Activated effector memory CD4-positive, alpha-beta T cell treated with anti-CD3 and anti-CD28 coated beads, Interleukin-2, amount 50 U/mL, for 16 hours (primary cell): Measurements from ENCODE around the gene PKHD1.

Experiments used
- DNase-seq: peaks from one replicate; pipeline ENCODE4 v3.0.0-alpha.2; 2020

PKHD1 gene, protein sequence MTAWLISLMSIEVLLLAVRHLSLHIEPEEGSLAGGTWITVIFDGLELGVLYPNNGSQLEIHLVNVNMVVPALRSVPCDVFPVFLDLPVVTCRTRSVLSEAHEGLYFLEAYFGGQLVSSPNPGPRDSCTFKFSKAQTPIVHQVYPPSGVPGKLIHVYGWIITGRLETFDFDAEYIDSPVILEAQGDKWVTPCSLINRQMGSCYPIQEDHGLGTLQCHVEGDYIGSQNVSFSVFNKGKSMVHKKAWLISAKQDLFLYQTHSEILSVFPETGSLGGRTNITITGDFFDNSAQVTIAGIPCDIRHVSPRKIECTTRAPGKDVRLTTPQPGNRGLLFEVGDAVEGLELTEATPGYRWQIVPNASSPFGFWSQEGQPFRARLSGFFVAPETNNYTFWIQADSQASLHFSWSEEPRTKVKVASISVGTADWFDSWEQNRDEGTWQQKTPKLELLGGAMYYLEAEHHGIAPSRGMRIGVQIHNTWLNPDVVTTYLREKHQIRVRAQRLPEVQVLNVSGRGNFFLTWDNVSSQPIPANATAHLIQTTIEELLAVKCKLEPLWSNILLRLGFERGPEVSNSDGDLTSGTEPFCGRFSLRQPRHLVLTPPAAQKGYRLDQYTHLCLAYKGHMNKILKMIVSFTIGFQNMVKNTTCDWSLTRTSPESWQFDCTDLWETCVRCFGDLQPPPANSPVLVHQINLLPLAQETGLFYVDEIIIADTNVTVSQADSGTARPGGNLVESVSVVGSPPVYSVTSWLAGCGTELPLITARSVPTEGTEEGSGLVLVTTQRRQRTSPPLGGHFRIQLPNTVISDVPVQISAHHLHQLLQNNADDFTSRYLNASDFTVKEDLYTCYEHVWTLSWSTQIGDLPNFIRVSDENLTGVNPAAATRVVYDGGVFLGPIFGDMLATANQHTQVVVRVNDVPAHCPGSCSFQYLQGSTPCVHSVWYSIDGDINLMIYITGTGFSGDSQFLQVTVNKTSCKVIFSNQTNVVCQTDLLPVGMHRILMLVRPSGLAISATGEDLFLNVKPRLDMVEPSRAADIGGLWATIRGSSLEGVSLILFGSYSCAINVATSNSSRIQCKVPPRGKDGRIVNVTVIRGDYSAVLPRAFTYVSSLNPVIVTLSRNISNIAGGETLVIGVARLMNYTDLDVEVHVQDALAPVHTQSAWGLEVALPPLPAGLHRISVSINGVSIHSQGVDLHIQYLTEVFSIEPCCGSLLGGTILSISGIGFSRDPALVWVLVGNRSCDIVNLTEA (N-terminal part only)

GRCh38 chr6:52087498-52087999, at the start of gene PKHD1:
Gene PKHD1, minus strand, starts transcription at chr6:52087613. Its CDS starts 2,680 bp downstream, at chr6:52084933.
- DNase-seq, result no peak

DNA sequence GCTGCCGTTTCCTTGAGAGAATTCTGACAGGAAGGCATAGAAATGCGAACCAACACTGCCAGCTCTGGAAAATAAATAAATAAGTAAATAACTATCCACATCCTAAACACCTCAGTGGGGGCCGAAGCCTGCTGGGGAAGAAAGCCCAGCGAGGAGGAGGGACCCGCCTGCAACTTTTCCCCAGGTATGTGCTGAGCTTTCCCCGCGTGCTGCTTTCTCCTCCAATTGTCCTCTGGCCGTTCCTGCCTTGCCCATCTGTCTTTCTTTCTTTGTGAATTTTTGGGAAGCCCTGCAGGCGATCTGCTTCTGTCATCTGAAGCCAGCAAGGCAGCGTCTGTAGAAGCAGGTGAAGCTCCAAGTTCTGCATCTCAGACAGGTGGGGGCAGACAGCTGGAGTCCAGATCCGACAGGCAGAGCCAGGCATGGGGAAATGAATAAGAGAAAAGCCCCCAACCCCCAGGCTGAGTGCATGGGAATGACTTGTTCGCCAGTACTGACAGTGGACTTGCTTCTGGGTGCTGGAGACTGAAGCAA, 49.6 kb upstream of the PKHD1 start:
- DNase-seq, result no peak

- no peak for DNase-seq
Observed at GRCh38 chr6:52136055-52136454, 48.6 kb upstream of the PKHD1 start.

DNA sequence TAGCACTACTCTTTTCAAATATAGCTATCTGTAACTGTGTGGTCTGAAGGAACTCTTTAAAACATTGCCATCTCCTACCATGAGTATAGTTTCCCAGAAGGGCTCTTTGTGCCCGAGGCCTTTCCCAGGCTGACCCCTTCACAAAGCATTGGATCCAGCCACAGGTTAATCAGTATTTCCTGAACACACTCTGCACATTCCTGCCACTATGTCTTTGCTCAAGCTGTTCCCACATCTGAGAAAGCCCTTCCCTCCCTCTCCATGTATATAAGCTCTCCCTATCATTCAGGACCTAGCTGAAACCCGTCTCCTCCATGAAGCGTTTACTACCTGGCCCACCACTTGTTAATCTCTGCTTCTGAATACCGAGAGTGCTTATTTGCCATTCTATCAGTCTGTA, 47.8 kb upstream of the PKHD1 start:
- DNase-seq, result no peak

- no peak for DNase-seq
Observed at GRCh38 chr6:52134011-52134410, 46.6 kb upstream of the PKHD1 start.

DNA sequence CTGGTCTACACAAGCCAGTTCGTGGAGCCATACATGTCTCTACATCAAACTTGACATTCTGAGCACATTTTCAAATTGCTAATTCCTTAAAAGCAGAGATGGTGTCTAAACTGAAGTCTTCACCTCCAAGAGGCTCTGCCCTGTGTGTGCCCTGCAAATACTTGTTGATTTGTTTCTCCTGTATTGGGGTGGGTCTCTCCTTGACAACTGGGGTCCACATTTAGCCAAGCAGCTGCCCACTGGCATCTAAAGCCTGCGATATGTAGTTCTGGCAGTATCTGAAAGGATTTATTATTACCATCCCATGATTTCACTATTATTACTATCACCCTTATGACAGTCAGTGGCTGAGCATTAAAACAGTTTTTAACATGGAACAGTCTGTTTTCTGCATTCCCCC, 45.9 kb upstream of the PKHD1 start:
- DNase-seq, result no peak

- DNase-seq, result no peak
Observed at GRCh38 chr6:52132292-52132691, 44.9 kb upstream of the PKHD1 start.

DNA sequence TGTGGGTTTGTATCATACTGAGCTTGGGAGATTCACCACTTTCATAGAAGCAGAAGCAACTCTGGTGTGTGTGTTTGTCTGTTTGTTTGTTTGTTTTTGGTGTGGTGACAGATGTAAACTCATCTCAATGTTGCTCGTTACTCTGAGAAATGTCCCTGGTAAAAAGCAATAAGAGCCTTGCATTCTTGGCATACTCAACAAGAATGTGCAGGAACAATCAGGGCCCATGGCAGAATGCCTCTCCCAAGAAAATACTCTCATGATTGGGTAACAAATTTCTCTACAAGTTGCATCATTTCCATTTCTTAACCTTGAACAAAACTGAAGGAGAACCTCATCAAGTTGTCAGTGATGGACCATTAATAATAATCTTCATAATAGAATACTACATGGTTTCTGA, 43.0 kb upstream of the PKHD1 start:
- DNase-seq, result no peak

GRCh38 chr6:52127957-52128356, 40.5 kb upstream of the PKHD1 start:
- DNase-seq, result no peak

GRCh38 chr6:52126231-52126630, 38.8 kb upstream of the PKHD1 start:
- DNase-seq, result no peak

DNA sequence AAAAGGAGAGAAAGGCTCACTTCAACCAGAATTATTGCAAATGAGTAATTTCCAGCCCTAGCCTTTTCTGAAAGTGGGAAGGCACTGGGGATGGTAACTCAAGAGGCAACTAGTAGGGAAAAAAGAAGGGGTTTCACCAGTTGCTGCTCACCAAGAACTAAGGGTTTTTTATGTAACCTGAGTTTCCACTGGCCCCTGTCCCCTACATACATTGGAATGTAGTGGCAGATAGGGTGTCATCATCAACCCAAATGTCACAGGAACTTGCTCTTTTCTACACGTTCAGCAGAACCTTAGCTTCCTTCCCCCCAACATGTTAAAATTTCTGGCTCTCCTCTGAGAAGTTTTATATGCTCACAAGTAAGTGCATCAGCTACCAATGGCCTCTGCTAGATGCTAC, 38.2 kb upstream of the PKHD1 start:
- no peak for DNase-seq

- no peak for DNase-seq
Observed at GRCh38 chr6:52125139-52125538, 37.7 kb upstream of the PKHD1 start.

- no peak for DNase-seq
Observed at GRCh38 chr6:52124126-52125121, 37.0 kb upstream of the PKHD1 start.

DNA sequence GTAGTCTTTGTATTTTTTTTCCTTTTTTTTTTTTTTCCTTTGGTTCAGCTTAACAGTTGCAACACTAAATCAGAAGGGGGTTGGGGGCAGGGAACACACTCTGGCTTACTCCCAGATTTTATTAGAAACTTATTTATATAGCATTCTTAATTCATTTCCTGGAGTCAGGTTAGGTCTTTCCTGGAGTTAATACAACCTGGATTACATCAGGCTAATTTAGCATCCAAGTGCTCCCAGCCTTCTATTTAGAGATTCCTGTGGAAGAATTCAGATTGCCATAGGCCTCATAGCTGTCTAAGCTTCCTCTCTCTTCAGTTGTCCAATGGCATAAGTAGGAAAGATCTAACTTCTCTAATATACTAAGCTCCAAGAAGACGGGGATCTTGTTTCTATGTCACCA, 35.8 kb upstream of the PKHD1 start:
- DNase-seq, result no peak

GRCh38 chr6:52117352-52117751, 29.9 kb upstream of the PKHD1 start:
- DNase-seq, result no peak

GRCh38 chr6:52116605-52116948, 29.2 kb upstream of the PKHD1 start:
- no peak for DNase-seq

DNA sequence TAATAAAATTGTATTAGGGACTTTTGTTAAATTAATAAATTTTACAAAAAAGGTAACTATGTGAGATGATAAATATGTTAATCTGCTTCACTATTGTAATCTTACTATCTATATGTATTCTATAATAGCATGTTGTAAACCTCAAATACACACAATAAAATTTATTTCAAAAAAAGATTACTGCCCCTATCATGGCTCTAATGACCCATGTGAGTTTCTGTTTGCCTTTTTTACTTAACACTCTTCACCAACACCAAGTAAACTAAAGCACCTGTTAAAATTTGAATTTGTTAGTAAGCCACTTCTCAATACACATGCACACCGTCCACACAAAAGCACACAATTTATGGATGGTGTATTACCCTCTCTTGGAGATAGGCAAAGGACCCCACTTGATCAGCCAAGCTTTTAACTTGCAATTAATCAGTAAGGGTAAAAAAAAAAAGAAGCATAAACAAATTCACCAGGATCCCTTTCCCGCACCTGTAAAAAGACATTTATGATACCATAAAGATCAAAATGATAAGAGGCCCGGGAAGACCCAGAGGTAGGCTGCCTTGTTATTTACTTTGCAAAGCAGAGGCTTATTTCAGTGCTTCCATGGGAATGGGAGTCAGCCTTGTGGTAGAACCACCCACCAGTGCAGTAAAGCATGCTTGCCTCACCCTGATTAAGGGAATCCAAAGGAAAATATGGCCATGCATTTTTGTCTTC, 28.6 kb upstream of the PKHD1 start:
- no peak for DNase-seq

DNA sequence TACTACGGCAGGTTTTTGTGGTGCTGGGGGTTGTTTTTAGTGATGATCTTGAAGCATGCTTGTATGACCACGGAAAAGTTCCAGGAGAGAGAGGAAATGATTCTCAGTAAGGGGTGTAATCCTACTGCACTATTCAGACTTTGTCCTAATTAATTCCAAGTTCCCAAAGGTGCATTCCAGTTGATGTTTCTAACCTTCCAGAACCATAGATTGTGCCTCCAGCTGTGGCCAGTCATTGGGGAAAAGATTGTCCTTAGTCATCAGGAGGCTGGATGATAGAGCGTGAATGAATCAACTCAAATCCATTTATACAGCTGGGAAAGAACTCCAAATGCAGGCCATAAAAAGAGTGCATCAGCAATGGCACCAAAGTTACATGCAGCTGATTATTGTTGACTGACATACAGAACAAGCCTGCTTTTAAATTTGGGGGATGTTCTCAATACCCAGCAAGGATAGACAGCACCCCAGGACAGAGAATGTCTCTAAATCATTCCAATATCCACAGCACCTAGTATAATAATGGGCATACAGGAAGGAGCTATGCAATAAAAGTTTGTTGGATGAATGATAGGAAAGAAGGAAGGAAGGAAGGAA, 27.8 kb upstream of the PKHD1 start:
- DNase-seq, result no peak

GRCh38 chr6:52109171-52109571, 21.8 kb upstream of the PKHD1 start:
- no peak for DNase-seq

- DNase-seq, result no peak
Observed at GRCh38 chr6:52108128-52108527, 20.7 kb upstream of the PKHD1 start.

- DNase-seq, result no peak
Observed at GRCh38 chr6:52106994-52107393, 19.6 kb upstream of the PKHD1 start.
